ENCODE data around the gene FOSB. TPM values are rescaled to one million over a fixed set of nuclear protein-coding genes. Genes with fewer than 3 reads are reported as not detected.

Gene FOSB
- total and polyA plus RNA-seq, 2 donors (not counting 3 experiments of a cell fraction or from before 2014, with no cell fraction given), result 2.0 to 10.7 TPM

DNA sequence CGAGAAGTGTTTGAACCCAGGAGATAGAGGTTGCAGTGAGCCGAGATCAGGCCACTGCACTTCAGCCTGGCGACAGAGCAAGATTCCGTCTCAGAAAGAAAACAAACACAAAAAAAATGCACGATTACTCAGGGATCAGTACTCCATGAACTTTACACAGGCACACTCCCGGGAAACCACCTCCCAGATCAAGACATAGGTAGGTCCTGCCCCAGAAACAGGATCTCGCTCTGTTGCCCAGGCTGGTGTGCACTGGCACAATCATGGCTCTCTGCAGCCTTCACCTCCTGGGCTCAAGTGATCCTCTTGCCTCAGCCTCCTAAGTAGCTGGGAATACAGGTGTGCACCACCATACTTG is 50.7 kb downstream of the FOSB start:
- no peak overlapping the region for H3K27ac ChIP-seq (ENCODE audit: insufficient read depth, low read depth, low read length)
- no TSS peak for BruUV-seq (replicated peaks)
- no peak overlapping the region for H3K9ac ChIP-seq (replicated peaks; ENCODE audit: extremely low read depth, insufficient read depth, low read length)
- no peak overlapping the region for H3K4me2 ChIP-seq (ENCODE audit: insufficient read depth, low read length)
- H3K9me1 ChIP-seq (replicated peaks; ENCODE audit: control insufficient read depth, extremely low read depth, insufficient read depth, low read length), result no peaks in the 10 kb centered on the region
- peaks cover 18% of the 10 kb centered on the region for H3K4me1 ChIP-seq (ENCODE audit: control insufficient read depth, extremely low read depth, insufficient read depth, low read length)
- no peak overlapping the region for H2AFZ ChIP-seq (ENCODE audit: low read depth, low read length)
- H3K27me3 ChIP-seq (ENCODE audit: control insufficient read depth in 2 of 2, insufficient read depth in 2 of 2, low read length in 2 of 2), result no peaks in the 10 kb centered on the region
- TF ChIP-seq POLR2AphosphoS5 (IDR thresholded peaks at IDR 0.05; ENCODE audit: insufficient read depth, low read depth, low read length), result no peak
- TF ChIP-seq, protein P1, sequence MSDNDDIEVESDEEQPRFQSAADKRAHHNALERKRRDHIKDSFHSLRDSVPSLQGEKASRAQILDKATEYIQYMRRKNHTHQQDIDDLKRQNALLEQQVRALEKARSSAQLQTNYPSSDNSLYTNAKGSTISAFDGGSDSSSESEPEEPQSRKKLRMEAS (IDR thresholded peaks at IDR 0.05; ENCODE audit: insufficient read depth, insufficient read length), result no peak
- TF ChIP-seq FOS (IDR thresholded peaks at IDR 0.05; ENCODE audit: borderline replicate concordance, insufficient read depth, low read length), result no peak
- TF ChIP-seq, protein P2, sequence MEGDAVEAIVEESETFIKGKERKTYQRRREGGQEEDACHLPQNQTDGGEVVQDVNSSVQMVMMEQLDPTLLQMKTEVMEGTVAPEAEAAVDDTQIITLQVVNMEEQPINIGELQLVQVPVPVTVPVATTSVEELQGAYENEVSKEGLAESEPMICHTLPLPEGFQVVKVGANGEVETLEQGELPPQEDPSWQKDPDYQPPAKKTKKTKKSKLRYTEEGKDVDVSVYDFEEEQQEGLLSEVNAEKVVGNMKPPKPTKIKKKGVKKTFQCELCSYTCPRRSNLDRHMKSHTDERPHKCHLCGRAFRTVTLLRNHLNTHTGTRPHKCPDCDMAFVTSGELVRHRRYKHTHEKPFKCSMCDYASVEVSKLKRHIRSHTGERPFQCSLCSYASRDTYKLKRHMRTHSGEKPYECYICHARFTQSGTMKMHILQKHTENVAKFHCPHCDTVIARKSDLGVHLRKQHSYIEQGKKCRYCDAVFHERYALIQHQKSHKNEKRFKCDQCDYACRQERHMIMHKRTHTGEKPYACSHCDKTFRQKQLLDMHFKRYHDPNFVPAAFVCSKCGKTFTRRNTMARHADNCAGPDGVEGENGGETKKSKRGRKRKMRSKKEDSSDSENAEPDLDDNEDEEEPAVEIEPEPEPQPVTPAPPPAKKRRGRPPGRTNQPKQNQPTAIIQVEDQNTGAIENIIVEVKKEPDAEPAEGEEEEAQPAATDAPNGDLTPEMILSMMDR (IDR thresholded peaks at IDR 0.05; ENCODE audit: extremely low read depth in 1 of 2, insufficient read depth in 1 of 2, low read depth in 1 of 2, low read length in 2 of 2), result no peak
- TF ChIP-seq MYC (IDR thresholded peaks at IDR 0.05; ENCODE audit: low read depth, low read length), result no peak
- no peak for TF ChIP-seq JUN (IDR thresholded peaks at IDR 0.05; ENCODE audit: borderline replicate concordance, insufficient read depth, insufficient read length, low read depth)
- TF ChIP-seq GATA2 (IDR thresholded peaks at IDR 0.05; ENCODE audit: insufficient read depth, insufficient read length, low read depth, low read length), result no peak
- no peak for TF ChIP-seq POLR2A (IDR thresholded peaks at IDR 0.05; ENCODE audit: low read depth, low read length)
- no peak for TF ChIP-seq EZH2 (IDR thresholded peaks at IDR 0.05; ENCODE audit: borderline replicate concordance, low read depth, low read length, severe bottlenecking)
- H4K20me1 ChIP-seq (replicated peaks; ENCODE audit: control insufficient read depth, extremely low read depth, insufficient read depth, low read length), result no peaks in the 10 kb centered on the region
- peaks cover 12 to 18% of the 10 kb centered on the region in 2 experiments for H3K36me3 ChIP-seq (ENCODE audit: control insufficient read depth in 2 of 2, extremely low read depth in 1 of 2, insufficient read depth in 2 of 2, low read length in 2 of 2)
- POLR2A ChIA-PET, result no interaction called here
- peaks cover 40% of the 10 kb centered on the region for H3K79me2 ChIP-seq (ENCODE audit: control insufficient read depth, insufficient read depth, low read length)
- FAIRE-seq, result no peak
- dilution Hi-C loops (cut with MboI; ENCODE audit: extremely low pct_ligation_motif_present, low sequenced_read_pairs), result no loop called here
- no peaks in the 10 kb centered on the region for H3K9me3 ChIP-seq (replicated peaks; ENCODE audit: control insufficient read depth, insufficient read depth, low read length)
- CTCF ChIA-PET, result interaction anchor here (0.9 to 1.3 kb wide), 2 partner anchors 40 to 79 kb away, joined by 3 to 4 read pairs; no protein-coding TSS in a partner anchor
- H3K4me3 ChIP-seq (replicated peaks in 1 of 3; ENCODE audit: insufficient read depth in 1 of 3, low read depth in 1 of 3, low read length in 3 of 3), result no peak overlapping the region
- intact Hi-C loops (cut with micrococcal nuclease), result no loop called here
- DNase-seq (ENCODE audit: low read depth, low spot score), result no peak

All from endothelial cell of umbilical vein (primary cell).